COR-L47 (cell line): ENCODE data around the gene DCLK2.

ENCODE experiments used
- DNase-seq: peaks from one replicate; lab custom pipeline; 2025; lab: John Stamatoyannopoulos, UW

DCLK2 gene

DNA sequence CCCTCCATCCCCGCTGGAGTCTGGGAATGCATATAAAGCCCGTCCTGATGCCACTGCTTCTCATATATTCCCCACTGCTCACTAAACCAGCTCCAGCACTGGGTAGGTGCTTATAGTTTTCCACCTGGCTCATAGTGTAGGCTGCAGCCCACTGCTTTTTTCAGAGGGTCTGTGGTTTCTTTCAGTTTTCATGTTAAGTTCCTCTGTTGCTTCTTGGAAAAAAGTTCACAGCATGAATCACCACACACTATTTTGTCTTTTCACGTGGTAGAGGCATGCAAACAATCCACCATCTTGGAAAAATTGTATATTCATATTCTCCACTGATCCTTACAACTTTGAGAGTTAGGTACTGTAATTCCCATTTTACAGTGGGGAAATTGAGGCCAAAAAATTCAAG lies 39.4 kb downstream of the DCLK2 start:
- DNase-seq = no peak

DNA sequence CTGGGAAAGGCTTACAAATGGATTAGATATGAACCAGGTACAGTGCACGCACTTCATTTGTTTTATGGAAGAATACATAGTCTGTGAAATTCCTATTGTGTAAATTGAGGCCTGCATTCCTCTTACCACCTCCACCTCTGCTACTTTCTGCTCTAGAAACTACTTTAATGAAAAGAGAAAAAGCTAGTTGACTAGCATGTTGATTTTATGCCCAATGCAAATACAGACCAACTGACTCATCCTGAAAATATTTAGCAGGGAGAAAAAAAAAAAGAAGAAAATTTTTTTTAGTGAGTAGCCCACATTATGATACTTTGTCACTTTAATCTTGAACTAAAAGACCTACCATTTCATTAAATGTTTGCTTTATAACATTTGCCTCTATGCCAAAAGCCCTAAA lies 41.2 kb downstream of the DCLK2 start:
- no peak for DNase-seq

DNA sequence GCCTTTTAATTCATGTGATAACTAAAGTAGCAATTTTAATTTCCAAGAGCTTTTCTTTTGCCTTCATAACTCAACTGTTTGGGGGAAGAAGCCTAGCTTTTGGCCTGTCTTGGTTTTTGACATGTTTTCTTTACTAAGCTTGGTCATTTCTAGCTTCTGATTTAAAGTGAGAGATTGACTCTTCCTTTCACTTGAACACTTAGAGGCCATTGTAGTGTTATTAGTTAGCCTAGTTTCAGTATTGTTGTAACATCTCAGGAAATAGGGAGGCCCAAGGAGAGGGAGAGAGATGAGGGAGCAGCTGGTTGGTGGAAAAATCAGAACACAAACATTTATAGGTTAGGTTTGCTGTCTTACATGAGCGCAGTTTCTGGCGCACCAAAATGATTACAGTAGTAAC lies 44.8 kb downstream of the DCLK2 start:
- no peak for DNase-seq

DNA sequence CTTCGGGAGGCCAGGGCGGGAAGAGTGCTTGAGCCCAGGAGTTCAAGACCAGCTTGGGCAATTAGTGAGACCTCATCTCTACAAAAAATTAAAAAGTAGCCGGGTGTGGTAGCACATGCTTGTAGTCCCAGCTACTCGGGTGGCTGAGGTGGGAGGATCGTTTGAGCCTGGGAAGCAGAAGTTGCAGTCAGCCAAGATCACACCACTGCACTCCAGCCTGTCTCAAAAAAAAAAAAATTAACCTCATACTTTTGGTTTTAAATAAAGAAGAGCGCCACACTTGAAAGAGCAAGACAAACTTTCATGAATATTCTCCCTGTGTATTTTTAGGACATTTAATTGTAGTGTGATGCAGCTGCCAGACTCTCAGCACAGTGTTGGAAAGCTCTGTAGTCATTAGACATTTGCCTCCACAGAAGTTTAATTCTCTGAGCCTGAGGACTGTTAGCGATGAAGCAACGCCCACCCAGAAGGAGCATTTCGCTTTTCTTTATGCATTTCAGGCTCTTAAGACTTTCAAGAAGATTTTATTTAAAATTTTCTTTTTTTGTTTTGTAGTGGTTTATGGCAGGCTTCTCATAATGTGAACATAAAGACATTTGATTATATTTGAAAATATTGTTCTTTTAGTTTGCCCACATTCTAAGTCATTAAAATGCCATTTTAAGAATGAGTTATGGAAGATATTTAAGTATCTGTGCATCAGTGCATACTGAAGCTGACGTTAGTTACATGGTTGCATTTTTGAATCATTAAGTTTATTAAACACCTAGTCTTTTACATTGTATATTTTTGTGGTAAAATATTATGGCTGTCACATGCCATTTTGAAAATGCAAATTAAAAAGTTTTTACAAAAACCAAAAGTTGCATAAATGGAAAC lies 45.8 kb downstream of the DCLK2 start:
- no peak for DNase-seq

DNA sequence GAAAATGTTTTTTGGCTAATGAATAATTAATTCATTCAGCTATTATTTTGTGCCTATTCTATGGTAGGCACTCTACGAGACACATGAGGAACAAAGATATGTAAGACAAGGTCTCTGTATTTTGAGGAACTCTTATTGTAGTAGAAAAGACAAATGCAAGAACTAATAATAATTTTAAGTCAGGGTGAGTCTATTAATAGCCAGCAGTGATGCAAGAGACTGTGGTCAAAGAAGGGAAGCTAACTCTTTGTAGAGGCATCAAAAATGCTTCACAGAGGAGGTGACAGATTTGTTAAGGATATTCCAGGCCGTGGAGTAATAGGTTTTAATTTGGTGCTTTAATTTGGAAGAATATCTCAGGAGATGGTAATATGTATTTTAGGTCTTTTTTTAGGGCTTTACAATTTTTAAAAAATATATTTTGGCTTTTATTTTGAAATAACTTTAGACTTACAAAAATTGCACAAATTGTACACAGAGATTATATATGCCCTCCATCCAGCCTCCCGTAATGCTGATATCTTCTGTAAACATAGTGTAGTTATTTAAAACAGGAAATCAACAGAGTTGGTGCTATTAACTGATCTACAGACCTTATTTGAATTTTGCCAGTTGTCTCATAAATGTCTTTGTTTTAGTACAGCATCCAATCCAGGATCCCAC lies 48.1 kb downstream of the DCLK2 start:
- DNase-seq = no peak

DNA sequence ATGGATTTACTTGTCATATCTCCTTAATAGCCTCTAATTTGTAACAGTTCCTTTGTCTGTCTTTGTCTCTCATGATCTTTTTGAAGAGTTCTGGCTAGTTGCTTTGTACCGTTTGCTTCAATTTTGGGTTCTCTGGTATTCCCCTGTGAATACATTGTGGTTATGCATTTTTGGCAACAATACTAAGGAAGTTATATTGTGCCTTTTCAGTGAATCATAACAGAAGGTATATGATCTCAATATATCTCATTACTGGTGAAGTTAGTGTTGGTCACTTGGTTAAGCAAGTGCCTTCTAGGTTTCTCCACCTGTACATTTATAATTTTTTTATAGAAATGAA lies 48.6 kb downstream of the DCLK2 start:
- DNase-seq = no peak

DNA sequence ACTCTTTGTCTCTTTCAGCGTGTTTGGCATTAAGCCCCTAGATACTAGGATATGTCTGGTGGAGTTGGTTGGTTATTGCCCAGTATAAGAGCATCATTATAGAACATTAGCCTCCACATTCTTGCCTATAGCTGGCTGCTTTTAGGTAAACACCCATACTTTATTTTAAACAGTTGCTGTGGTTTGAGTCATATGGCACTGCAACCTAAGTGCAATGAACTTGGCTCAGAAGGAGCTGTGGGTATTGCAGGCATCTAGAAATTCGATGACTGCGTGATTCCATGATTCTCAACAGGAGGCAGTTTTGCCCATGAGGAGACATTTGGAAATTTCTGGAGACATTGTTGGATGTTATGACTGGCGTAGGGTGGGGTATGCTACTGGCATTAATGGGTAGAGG lies 49.5 kb downstream of the DCLK2 start:
- DNase-seq = no peak

DNA sequence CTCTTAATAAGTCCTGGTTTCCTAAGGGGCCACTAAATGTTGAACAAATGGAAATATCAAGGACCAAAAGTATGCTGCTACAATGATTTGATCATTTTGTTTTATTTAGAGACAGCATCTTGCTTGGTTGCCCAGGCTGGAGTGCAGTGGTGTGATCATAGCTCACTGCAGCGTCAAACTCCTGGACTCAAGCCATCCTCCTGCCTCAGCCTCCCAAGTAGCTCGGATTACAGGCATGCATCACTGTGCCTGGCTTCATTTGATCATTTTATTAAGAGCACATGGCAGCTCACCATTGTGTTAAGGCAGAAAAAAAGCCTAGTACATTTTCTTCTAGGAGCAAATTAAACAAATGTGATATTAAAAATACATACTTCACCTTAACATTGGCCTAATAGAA lies 52.7 kb downstream of the DCLK2 start:
- DNase-seq = no peak

DNA sequence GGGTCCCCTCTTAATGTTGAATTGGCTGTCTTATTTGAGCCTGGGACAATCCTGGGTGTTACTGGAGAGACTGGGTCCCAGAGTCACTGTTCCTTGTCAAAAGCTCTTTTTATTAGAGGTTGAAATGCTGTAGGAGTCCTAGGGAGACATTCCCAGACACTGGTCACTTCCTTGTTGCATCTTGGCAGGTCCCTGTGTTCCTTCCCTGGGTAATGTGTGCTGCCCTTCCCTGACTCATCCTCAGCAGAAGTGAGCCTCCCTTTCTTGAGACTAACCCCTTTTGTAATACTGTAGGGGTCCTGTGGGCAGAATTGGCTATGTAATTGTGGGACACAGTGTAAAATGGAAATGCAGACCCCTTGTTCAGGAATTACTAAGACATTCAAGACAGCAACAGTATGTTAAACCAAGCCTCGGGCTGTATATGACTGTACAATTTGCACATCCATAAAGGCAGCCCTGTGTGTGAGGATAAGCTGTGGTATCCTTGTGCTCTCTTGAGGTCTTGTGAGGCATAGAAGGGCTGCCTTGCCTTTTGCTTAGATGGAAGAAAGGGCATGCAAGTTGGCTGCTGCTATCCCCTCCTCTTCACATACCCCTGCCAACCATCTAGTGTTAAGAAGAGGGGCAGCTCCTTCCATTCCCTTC lies 53.5 kb downstream of the DCLK2 start:
- DNase-seq = no peak

DNA sequence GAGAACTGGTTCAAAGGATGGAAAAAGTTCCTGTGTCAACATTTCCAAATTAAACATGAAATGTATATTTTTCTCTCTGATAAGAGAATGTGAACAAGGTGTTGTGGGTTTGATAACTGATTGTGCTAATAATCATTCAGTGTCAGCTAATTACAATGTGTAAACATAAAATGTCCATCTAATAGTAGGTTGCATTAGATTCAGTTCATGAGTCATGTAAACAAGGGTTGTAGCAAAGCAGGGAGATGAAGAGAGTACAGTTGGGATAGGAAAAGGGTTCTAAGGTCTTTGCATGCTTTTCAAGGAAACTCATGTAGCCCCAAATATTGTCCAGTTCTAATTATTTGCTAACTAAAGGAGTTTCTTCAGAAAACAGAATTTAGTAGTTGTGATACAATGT lies 55.4 kb downstream of the DCLK2 start:
- no peak for DNase-seq

DNA sequence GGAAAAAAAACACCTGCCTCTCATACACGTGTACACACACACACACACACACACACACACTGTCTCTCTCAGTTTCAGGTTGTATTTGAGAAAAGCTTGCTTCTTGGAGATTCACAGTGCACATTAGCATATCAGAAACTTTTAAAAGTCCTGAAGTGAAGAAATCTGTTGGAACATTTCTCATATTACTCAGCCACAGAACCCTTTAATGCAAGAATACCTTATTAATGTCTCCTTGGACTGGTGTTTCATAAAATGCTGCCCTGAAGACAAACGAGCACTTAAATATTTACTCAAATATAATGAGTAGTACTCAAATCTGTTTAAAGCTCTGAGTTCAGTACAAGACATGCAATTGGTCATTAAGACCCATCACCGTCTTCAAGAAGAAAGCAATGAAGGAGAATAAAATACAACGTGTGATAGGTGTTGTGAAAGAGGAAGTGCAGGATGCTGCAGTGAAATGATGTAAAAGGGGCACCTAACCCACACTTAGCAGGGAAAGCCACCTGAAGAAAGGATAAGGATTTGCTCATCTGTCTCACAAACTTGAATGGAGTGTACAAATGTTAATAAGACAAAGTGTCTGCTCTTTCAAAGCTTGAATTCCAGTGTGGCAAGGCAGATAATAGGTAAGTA lies 57.0 kb downstream of the DCLK2 start:
- no peak for DNase-seq

DNA sequence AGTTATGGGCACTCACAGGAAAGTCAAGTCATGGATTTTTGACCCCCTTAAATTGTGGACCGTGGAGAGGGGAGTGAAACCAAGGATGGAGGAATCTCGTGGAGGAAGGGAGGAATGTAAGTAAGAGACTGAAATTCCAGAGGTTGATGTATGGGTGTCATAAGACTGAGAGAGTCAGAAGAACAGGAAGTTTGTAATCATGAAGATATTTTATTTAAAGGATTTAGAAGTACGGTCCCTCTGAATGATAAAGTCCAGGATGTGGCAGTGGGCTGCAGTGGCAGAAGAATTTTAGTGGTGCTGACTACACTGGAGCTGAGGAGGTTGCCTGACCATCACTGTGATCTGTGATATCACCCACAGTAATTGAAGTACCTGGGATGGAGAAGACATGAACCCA lies 57.8 kb downstream of the DCLK2 start:
- DNase-seq = no peak

DNA sequence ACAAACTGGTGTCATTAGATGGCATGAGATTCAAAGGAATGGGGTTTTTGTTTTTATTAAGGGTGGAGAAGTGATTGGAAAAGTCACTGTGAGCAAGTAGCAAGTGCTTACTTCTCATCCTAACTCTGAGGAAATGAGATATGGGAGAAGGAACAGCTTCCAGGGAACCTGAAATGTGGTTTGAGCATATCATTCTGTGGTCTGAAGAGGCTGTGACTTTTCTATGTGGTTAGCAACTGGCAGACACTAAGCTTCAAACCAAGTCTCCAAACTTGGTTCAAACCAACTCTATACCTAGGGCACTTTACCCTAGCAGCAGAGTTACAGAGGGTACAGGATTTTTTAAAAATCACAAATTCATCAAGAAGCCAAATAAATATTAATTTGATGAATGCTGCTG lies 58.2 kb downstream of the DCLK2 start:
- no peak for DNase-seq

DNA sequence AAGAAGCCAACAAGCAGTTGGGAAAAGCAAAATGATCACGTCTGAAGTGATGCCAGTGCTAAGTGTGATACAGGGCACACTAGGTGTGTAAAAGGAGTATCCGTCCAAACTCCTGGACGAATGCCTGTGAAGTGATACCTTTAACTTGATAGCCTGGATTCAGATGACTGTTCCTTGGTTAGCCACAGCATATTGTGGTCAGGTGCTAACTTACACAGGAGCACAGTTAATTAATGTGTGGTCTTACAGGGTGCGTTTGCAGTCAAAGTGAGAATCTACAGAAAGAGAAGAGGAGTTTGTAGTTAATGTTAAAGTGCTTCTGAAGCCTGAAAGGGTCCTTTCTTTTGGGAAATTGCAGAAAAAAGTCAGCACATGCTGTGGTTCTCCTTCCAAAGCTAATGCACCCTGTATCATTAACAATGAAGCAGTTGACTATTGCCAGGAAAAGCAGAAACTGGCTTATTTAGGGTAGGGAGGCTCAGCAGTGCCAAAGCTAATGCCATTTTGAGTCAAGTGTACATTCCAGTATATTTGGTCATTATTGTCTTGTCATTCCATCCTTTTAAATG lies 61.1 kb downstream of the DCLK2 start:
- no peak for DNase-seq

DNA sequence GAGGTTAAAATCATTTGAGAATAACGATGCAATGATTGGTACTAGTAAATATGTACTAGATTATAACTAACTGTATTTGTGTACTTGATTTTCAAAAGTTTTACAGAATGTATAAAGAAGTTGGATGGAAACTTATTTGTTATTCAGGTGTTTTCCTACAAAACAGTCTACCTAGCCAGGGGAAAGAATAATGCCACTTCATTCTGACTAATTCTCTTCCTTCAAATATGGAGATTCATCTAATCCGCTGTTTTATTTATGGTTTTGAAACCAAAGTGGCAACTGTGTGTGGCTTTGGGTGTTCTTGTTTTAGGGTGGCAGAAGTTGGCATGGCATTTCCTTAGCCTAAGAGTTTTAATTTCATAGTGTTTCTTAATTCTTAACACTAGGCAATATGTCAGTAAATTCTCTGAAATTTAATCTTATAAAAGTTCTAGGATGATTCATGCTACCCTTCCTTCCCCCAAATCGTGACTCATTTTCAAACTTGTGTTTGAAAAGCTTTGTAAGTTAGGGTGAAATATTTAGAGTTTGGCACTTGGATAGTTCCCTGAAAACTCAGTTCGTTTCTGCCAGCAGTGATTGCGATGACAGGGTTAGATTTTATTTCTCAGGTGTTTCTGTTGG lies 62.6 kb downstream of the DCLK2 start:
- DNase-seq = no peak

DNA sequence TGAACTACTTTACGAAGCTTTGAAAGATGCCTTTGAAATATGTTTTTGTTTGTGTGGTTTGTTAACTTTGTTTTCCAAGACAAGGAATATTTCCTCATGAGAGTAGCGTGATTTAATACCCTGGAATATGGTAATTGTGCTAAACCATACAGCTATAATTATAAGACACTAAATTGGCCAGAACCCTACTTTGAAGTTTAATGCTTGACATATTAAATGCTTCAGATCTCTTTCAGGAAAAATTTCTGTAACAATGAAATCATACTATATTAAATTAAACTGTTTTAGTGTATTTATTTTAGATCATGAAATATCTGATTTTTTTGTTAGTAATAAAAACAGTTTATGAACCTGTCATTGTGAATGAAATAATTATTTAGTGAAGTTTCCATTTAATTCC lies 63.5 kb downstream of the DCLK2 start:
- DNase-seq = peak; percentile 41

DNA sequence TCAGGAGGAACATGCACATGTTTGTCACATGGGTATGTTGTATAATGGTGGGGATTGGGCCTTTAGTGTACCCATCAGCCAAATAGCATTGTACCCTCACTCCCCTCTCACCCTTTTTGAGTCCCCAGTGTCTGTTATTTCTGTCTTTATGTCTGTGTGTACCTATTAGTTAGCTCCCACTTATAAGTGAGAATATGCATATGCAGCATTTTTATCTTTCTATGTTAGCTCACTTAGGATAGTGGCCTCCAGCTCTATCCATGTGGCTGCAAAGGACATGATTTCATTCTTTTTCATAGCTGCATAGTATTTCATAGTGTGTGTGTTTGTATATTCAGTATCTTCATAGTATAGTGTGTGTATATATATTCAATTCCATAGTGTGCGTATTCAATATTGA lies 64.6 kb downstream of the DCLK2 start:
- no peak for DNase-seq

DNA sequence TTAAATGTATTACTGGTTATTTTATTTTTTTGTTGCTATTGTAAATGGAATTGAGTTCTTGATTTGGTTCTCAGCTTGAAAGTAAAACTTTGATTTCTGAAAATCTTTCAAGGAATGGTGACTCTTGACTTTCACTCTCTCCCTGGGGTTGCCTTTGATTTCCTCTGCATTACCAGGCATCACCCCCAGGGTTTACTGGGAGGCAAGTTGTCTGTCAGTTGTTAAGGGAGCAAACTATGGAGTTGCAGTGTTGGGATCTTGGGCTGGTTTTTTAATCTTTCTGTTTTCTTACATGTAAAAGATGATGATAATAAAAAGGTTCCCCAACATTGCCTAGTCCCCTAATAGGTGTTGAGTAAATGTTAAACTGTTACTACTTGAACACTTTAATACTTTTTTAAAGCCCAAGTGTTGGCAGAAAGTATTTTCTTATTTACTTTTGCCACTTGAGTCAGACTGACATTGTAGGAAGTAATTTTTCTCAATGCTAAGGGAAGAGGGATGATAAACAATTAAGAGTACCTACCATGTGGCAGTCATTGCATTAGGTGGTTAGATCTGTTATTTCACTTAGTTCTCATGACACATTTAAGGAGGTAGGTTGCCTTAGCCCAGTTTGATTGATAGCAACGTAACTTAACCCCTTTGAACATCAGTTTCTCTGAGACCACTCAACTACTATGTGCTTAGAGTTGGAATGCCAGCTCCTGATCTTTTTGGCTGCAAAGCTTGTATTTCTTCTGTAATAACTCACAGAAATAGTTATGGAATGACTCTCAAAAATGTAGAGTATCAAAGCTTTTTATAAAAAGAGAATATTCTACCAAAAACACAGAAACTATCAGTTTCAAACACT lies 67.1 kb downstream of the DCLK2 start:
- DNase-seq = no peak

DNA sequence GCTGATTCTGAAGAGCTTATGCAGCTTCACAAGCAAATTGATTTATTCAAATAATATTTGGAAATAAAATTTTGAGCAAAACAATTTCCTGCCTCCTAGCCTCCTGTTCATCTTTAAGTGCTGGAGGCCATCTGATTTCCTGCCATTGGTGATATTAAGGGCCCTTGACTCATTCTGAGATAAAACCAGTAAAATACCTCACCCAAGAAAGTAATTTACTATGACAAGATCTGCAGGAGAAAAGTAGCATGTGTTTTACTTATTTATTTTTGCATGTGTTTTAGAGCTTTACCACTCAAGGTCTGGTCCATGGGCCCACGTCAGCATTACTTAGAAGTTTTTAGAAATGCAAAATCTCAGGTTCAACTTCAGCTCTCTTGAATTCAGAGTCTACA lies 67.7 kb downstream of the DCLK2 start:
- DNase-seq = no peak

DNA sequence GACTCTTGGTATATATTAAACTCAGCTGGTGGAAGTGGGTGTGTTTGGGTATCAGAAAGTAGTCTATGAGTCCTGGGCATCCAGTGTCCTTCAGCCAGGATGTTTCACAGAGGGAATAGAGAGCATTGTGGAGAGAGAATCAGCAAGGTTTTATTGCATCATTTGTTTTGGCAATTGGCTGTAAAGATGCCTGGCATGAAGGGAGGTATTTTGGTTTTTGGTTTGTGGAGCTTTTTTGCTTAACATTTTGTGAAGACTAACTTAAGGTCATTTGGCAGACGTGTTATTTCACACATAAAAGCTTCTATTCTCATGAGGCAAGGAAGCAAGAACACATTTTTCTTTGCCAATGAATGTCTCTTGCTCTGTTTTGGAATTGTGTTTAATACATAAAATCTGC lies 71.1 kb downstream of the DCLK2 start:
- DNase-seq = no peak

DNA sequence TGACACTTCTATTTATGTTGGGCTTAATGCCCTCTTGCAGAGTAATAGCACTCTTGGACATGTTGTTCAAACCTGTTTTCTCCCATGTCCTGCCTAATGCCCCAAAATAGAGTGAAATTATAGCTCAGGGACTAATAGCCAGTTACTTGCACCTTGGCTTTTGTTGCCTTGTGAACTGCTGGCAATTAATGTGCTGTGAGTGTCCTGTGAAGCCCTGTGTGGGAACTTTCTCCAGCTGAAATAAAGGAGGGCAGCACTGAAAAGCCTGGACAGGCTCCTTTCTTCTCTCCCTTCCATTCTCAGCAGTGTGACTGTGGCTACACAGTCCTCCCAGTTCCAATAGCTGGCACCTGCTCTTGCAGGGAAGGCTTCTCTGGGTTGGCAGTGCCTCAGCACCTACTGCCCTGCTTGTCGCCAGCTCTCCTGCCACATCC lies 72.4 kb downstream of the DCLK2 start:
- DNase-seq = peak; percentile 41
